ENCODE measurements around the gene CAPN12.

DNA sequence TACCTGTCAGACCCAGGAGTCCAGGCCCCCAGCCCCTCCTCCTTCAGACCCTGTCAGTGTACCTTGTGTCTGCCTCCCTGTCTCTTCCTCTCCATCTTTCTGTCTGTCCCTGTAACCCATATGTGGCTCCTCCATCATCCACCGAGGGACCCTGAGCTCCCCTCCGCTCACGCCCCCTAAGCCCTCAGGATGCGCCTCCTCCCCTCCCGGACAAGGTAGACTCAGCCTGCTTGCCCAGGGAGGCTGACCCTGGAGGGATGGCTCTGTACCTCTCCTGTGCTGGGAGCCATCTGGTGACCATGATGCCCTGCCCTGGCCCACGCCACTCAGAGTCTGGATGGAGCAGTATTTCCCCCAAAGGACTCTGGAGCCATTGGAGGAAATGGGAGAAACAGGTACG is 1.0 kb upstream of the CAPN12 start:
- no peak for TF ChIP-seq CTCF (IDR thresholded peaks at IDR 0.05 in 4 of 5, conservative IDR thresholded peaks at IDR 0.05 in 1 of 5)
- TF ChIP-seq POLR2A (IDR thresholded peaks at IDR 0.05), result no peak
